ENCODE results near the gene MAP2K5.

Gene MAP2K5

GRCh38 chr15:67549736-67550135, 7.2 kb downstream of the MAP2K5 start:
- no peak for TF ChIP-seq CTCF (IDR thresholded peaks at IDR 0.05; ENCODE audit: insufficient read depth, low read length, missing control alignments)
- ChIA-PET CTCF (interaction anchor here (0.7 kb wide), 1 partner anchor 646 kb away, joined by 3 read pairs; no protein-coding TSS in a partner anchor), POLR2A (no interaction called here)
- DNase-seq (ENCODE audit: low read depth, low spot score) = no peak
- H3K4me3 ChIP-seq (ENCODE audit: low read depth, low read length) = no peak overlapping the region

- no peak for TF ChIP-seq CTCF (IDR thresholded peaks at IDR 0.05; ENCODE audit: insufficient read depth, low read length, missing control alignments)
- H3K4me3 ChIP-seq (ENCODE audit: low read depth, low read length) = no peak overlapping the region
- CTCF ChIA-PET = interaction anchor here (0.7 kb wide), 1 partner anchor 646 kb away, joined by 3 read pairs; no protein-coding TSS in a partner anchor
These were observed 8.0 kb downstream of the MAP2K5 start for GRCh38 chr15:67550522-67550921.

GRCh38 chr15:67551207-67551743, 8.8 kb downstream of the MAP2K5 start:
- CTCF ChIA-PET = no interaction called here
- no peak overlapping the region for H3K4me3 ChIP-seq (ENCODE audit: low read depth, low read length)
- TF ChIP-seq CTCF (IDR thresholded peaks at IDR 0.05; ENCODE audit: insufficient read depth, low read length, missing control alignments) = no peak
- POLR2A ChIA-PET = no interaction called here
- DNase-seq (ENCODE audit: low read depth, low spot score) = no peak

More at GRCh38 chr15:67550522-67550921, 8.0 kb downstream of the MAP2K5 start:
- POLR2A ChIA-PET = no interaction called here
- DNase-seq (ENCODE audit: low read depth, low spot score) = no peak

DNA sequence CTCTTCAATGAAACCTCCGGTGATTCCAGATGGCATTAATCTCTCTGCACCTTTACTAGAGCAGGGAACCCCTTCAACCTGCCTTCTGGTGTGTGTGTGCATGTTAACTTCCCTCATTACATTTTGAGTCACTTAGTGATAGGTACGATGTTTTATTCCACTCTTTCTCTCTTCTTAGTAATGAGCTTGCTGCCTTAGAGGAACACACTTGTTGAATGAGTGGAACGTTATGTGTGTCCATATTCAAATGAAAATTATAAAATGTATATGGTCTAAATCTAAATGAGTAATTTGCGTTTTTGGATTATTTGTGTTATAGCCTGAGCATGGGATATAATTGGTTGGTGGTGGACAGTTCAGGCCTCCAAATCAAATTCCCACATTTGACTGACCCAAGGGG, 12.1 kb downstream of the MAP2K5 start:
- no peak for TF ChIP-seq CTCF (IDR thresholded peaks at IDR 0.05; ENCODE audit: insufficient read depth, low read length, missing control alignments)
- H3K4me3 ChIP-seq (ENCODE audit: low read depth, low read length) = no peak overlapping the region
- no peak for DNase-seq (ENCODE audit: low read depth, low spot score)
- ChIA-PET POLR2A (no interaction called here), CTCF (no interaction called here)

GRCh38 chr15:67556976-67557570, 14.6 kb downstream of the MAP2K5 start:
- POLR2A ChIA-PET = no interaction called here
- CTCF ChIA-PET = no interaction called here
- no peak for TF ChIP-seq CTCF (IDR thresholded peaks at IDR 0.05; ENCODE audit: insufficient read depth, low read length, missing control alignments)
- DNase-seq (ENCODE audit: low read depth, low spot score) = no peak
- H3K4me3 ChIP-seq (ENCODE audit: low read depth, low read length) = no peak overlapping the region

GRCh38 chr15:67558502-67558901, 16.0 kb downstream of the MAP2K5 start:
- DNase-seq (ENCODE audit: low read depth, low spot score) = no peak
- no peak overlapping the region for H3K4me3 ChIP-seq (ENCODE audit: low read depth, low read length)
- ChIA-PET CTCF (interaction anchor here (1.1 kb wide), 1 partner anchor 101 kb away, joined by 3 read pairs; no protein-coding TSS in a partner anchor), POLR2A (no interaction called here)
- no peak for TF ChIP-seq CTCF (IDR thresholded peaks at IDR 0.05; ENCODE audit: insufficient read depth, low read length, missing control alignments)

Data from AG04449 (cell line).